Erythroblast (primary cell): ENCODE results near the gene ABCF2.

Experiments used
- GATA1 ChIP-seq: IDR thresholded peaks from 2 replicates; pipeline ENCODE4 v1.6.1; 2011; ENCODE audit warnings: low read depth, mild to moderate bottlenecking, control low read depth, low read length, moderate library complexity
- POLR2A ChIP-seq: IDR thresholded peaks from 2 replicates; pipeline ENCODE4 v1.6.1; 2011; ENCODE audit warnings: mild to moderate bottlenecking, low read length

GRCh38 chr7:151235091-151235787, 8.2 kb upstream of the ABCF2 start:
- no peak for TF ChIP-seq POLR2A
- no peak for TF ChIP-seq GATA1
